Sigmoid colon (tissue), 4 donors: ENCODE results near the gene AIG1.

ENCODE experiments used
- CTCF ChIP-seq, 4 experiments: fragments of 450-650 bp in 3 of 4; fragments of 200-600 bp in 1 of 4; IDR thresholded peaks; one replicate each; pipeline ENCODE4 v1.5.1; 2016 to 2019; ENCODE audit warnings: antibody characterized with exemption in 4 of 4, mild to moderate bottlenecking in 3 of 4, moderate library complexity in 2 of 4
- POLR2A ChIP-seq, 2 donors: fragments of 450-650 bp; IDR thresholded peaks; one replicate each; pipeline ENCODE4 v1.6.1; 2016; ENCODE audit warnings: antibody characterized with exemption in 2 of 2, mild to moderate bottlenecking in 2 of 2, moderate library complexity in 2 of 2
- POLR2AphosphoS5 ChIP-seq, 4 donors: sonication (generic); formaldehyde crosslinking; IDR thresholded peaks; one replicate each; pipeline ENCODE4 v1.6.1; 2017; ENCODE audit warnings: antibody characterized with exemption in 4 of 4

GRCh38 chr6:143374014-143374413 is 313.3 kb downstream of the AIG1 start:
- TF ChIP-seq CTCF (IDR thresholded peaks at IDR 0.05) (no peak), POLR2A (IDR thresholded peaks at IDR 0.05) (no peak), POLR2AphosphoS5 (IDR thresholded peaks at IDR 0.05) (no peak)
